A549 (cell line): ENCODE data around the gene OR10T2. TPM values are rescaled to one million over a fixed set of nuclear protein-coding genes. Genes with fewer than 3 reads are reported as not detected.

ENCODE experiments used
- ATAC-seq, 2 experiments: fragments of 200-7000 bp in 1 of 2; fragments of >200 bp in 1 of 2; cut with Nextera tagmentation in 1 of 2; cut with Tn5 transposase in 1 of 2; 3 replicates each; pipeline versions ENCODE4 v1.8.0 to v1.9.1; 2018 to 2020; ENCODE audit warnings: mild to moderate bottlenecking in 1 of 2, moderate library complexity in 1 of 2
- CTCF ChIA-PET: fragments of 300-600 bp; sonication (Branson Sonifier 250); formaldehyde crosslinking; extraction: SDS; loops from one replicate; lab custom pipeline; 2021; ENCODE audit warnings: antibody characterized with exemption, inconsistent platforms; lab: Yijun Ruan, JAX
- POLR2A ChIA-PET: fragments of 350-600 bp; formaldehyde crosslinking; extraction: SDS; loops from one replicate; lab custom pipeline; 2021; ENCODE audit warnings: antibody characterized with exemption, inconsistent platforms; lab: Yijun Ruan, JAX
- DNase-seq, 2 experiments: peaks; one replicate each; pipeline versions ENCODE4 v3.0.0 to v3.0.0-alpha.2; 2011 to 2016; ENCODE audit warnings: low read depth in 1 of 2, low spot score in 1 of 2
- FAIRE-seq: peaks from 2 replicates; lab custom pipeline; 2011; peaks lifted over from hg19 to GRCh38; lab: Jason Lieb, UNC
- H3K27ac ChIP-seq, 2 experiments: fragments of >200 bp; sonication (Bioruptor Twin); formaldehyde crosslinking; 3 replicates each; pipeline ENCODE4 v1.5.1; 2016 to 2017
- H3K4me1 ChIP-seq: fragments of >200 bp; sonication (Bioruptor Twin); formaldehyde crosslinking; 3 replicates; pipeline ENCODE4 v1.6.1; 2016
- H3K4me2 ChIP-seq: fragments of >200 bp; sonication (Bioruptor Twin); formaldehyde crosslinking; 3 replicates; pipeline ENCODE4 v1.6.1; 2016
- H3K4me3 ChIP-seq: fragments of >200 bp; sonication (Bioruptor Twin); formaldehyde crosslinking; 3 replicates; pipeline ENCODE4 v1.5.1; 2016
- H3K9me3 ChIP-seq: fragments of >200 bp; sonication (Bioruptor Twin); formaldehyde crosslinking; 3 replicates; pipeline ENCODE4 v1.6.1; 2016
- BCL3 ChIP-seq: fragments of >200 bp; sonication (Bioruptor Twin); formaldehyde crosslinking; IDR thresholded peaks from 3 replicates; pipeline ENCODE4 v1.6.1; 2016
- BHLHE40 ChIP-seq: IDR thresholded peaks from 2 replicates; pipeline ENCODE4 v1.6.1; 2012; ENCODE audit warnings: low read depth, low read length, inconsistent platforms
- CEBPB ChIP-seq, 2 experiments: fragments of >200 bp in 1 of 2; sonication (Bioruptor Twin) in 1 of 2; formaldehyde crosslinking in 1 of 2; IDR thresholded peaks; 2 replicates each; pipeline ENCODE4 v1.6.1; 2012 to 2016
- CHD2 ChIP-seq: fragments of 150-350 bp; IDR thresholded peaks from 2 replicates; pipeline ENCODE4 v1.6.1; 2014; ENCODE audit warnings: low read length; ENCODE audit not compliant: partially characterized antibody
- CHD4 ChIP-seq: fragments of 200-600 bp; sonication (generic); IDR thresholded peaks from 2 replicates; pipeline ENCODE4 v1.6.1; 2016; ENCODE audit warnings: antibody characterized with exemption, mild to moderate bottlenecking, borderline replicate concordance
- FOSL2 ChIP-seq, 2 experiments: fragments of 450-650 bp in 1 of 2; fragments of >200 bp in 1 of 2; sonication (Bioruptor Twin) in 1 of 2; formaldehyde crosslinking; IDR thresholded peaks; 2 replicates each; pipeline versions ENCODE4 v1.5.0 to v1.6.1; 2016 to 2020; ENCODE audit warnings: mild to moderate bottlenecking in 1 of 2, moderate library complexity in 1 of 2
- HMGXB4 ChIP-seq: fragments of 250-450 bp; sonication (Bioruptor Pico); IDR thresholded peaks from 2 replicates; pipeline ENCODE4 v1.5.0; 2021; ENCODE audit warnings: mild to moderate bottlenecking, moderate library complexity, borderline replicate concordance
- JUNB ChIP-seq: fragments of >200 bp; sonication (Bioruptor Twin); formaldehyde crosslinking; IDR thresholded peaks from 2 replicates; pipeline ENCODE4 v1.6.1; 2016
- MYC ChIP-seq: IDR thresholded peaks from 2 replicates; pipeline ENCODE4 v1.6.1; 2012; ENCODE audit warnings: mild to moderate bottlenecking, inconsistent platforms, low read length, improper control_type of control experiment, borderline replicate concordance
- NFE2L2 ChIP-seq: fragments of 150-350 bp; conservative IDR thresholded peaks from 2 replicates; pipeline ENCODE4 v1.6.1; 2014; ENCODE audit warnings: low read length
- POLR2AphosphoS2 ChIP-seq: conservative IDR thresholded peaks from 2 replicates; pipeline ENCODE4 v1.6.1; 2012; ENCODE audit warnings: low read length, improper control_type of control experiment, inconsistent platforms
- RCOR1 ChIP-seq: fragments of 150-350 bp; IDR thresholded peaks from 2 replicates; pipeline ENCODE4 v1.6.1; 2014; ENCODE audit warnings: antibody characterized with exemption, low read length, low read depth
- RFX5 ChIP-seq: fragments of 450-650 bp; IDR thresholded peaks from 2 replicates; pipeline ENCODE4 v1.7.1; 2014; ENCODE audit warnings: antibody characterized with exemption, mild to moderate bottlenecking, moderate library complexity
- RNF2 ChIP-seq: fragments of 200-600 bp; sonication (generic); IDR thresholded peaks from 2 replicates; pipeline ENCODE4 v1.6.1; 2016; ENCODE audit warnings: low read depth, mild to moderate bottlenecking, antibody characterized with exemption, moderate library complexity, borderline replicate concordance
- SREBF2 ChIP-seq: fragments of 450-650 bp; IDR thresholded peaks from 2 replicates; pipeline ENCODE4 v1.6.1; 2014; ENCODE audit warnings: mild to moderate bottlenecking, moderate library complexity
- TFCP2L1 ChIP-seq: fragments of 250-450 bp; sonication (Bioruptor Pico); IDR thresholded peaks from 2 replicates; pipeline ENCODE4 v1.5.0; 2021; ENCODE audit warnings: mild to moderate bottlenecking
- TP53 ChIP-seq: fragments of 250-450 bp; sonication (Bioruptor Pico); IDR thresholded peaks from 2 replicates; pipeline ENCODE4 v1.5.0; 2021; ENCODE audit warnings: mild to moderate bottlenecking, moderate library complexity
- USF2 ChIP-seq: fragments of 450-650 bp; IDR thresholded peaks from 2 replicates; pipeline ENCODE4 v1.6.1; 2014; ENCODE audit warnings: antibody characterized with exemption
- ZC3H11A ChIP-seq: fragments of 450-650 bp; IDR thresholded peaks from 2 replicates; pipeline ENCODE4 v1.6.1; 2014; ENCODE audit warnings: antibody characterized with exemption, mild to moderate bottlenecking
- ZFP36 ChIP-seq: fragments of 450-650 bp; IDR thresholded peaks from 2 replicates; pipeline ENCODE4 v1.6.1; 2014; ENCODE audit warnings: borderline replicate concordance; ENCODE audit not compliant: partially characterized antibody
- ZNF302 ChIP-seq: fragments of 250-450 bp; sonication (Bioruptor Pico); IDR thresholded peaks from 2 replicates; pipeline ENCODE4 v1.9.0; 2021; ENCODE audit warnings: inconsistent platforms, mild to moderate bottlenecking, moderate library complexity
- WGBS: methylation state at CpG from one replicate; pipeline ENCODE4 v1.1.6; 2017; ENCODE audit errors: missing lambda C conversion rate; 5-methylcytosine and 5-hydroxymethylcytosine counted together
- polyA plus RNA-seq, 4 experiments: library from polyadenylated mRNA; depleted of rRNA in 3 of 4; stranded (reverse); fragments of >200 nt; fragmentation: RNase III in 1 of 4; extraction: RNeasy Plus Mini Kit Qiagen cat#74134 plus additional on column Dnase treatment in 1 of 4; gene quantifications; 2 replicates in 3 of 4; 3 replicates in 1 of 4; pipeline ENCODE4 v1.2.3, GENCODE V29; 2011 to 2017
- TF ChIP-seq, protein P1 (sequence below): IDR thresholded peaks from 2 replicates; pipeline ENCODE4 v1.6.1; 2012

Gene OR10T2
- polyA plus RNA-seq, 2 of the 4 experiments (the other 2 are of a cell fraction), result not detected

DNA sequence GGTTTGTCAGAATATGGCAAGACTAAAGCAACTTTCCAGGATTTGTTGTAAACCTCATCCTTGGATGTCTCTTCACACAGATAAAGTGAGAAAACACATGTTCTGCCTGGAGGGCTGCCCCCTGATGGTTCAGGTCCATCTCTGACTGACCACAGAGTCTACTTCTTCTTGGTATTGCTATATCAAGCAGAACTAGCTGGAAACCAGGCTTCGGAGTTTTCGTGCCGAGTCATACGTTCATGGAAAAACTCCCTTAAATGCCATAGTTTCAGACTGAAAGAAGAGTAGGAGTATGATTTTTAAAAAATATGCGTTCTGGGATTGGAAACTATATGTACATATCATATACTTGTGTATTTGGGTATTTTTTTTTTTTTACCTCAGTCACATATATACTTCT, 5.8 kb downstream of the OR10T2 start:
- CTCF ChIA-PET, result no interaction called here
- Histone ChIP-seq H3K4me2 (no peak overlapping the region), H3K9me3 (no peaks in the 10 kb centered on the region), H3K4me1 (no peaks in the 10 kb centered on the region), H3K27ac (no peak overlapping the region), H3K4me3 (no peak overlapping the region)
- no peak for ATAC-seq
- DNase-seq, result no peak
- WGBS, result 70% methylated on average over 5 of the region's 5 CpGs
- TF ChIP-seq RNF2, result no peak
- no peak for TF ChIP-seq BHLHE40
- no peak for TF ChIP-seq CHD2
- TF ChIP-seq FOSL2 (IDR thresholded peaks at IDR 0.05), result no peak
- no peak for TF ChIP-seq FOSL2 (CRISPR knock-in tag; IDR thresholded peaks at IDR 0.05)
- TF ChIP-seq JUNB, result no peak
- TF ChIP-seq SREBF2, result no peak
- TF ChIP-seq NFE2L2, result no peak
- no peak for TF ChIP-seq BCL3
- TF ChIP-seq ZNF302 (CRISPR knock-in tag), result no peak
- TF ChIP-seq TFCP2L1, result no peak
- TF ChIP-seq TP53 (CRISPR knock-in tag), result no peak
- no peak for TF ChIP-seq USF2
- FAIRE-seq, result no peak
- POLR2A ChIA-PET, result no interaction called here

DNA sequence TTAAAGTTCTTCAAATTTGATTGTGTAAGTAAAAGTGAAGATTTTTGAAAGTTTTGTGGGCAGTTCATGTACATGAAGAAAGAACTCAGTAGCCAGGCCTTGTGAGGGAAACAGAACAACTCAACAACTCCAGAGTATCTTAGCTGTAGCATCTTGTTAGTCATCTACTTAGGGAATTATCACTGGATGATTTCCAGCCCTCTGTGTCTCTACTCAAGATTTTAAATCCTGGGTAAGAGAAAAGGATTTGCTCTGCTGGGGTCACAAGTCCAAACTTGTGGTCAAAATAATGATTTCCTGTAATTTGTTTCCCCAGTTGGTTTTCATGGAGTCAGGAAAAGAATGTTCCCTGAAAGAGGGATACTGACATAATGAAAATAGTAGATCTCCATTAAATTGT, 8.2 kb downstream of the OR10T2 start:
- FAIRE-seq, result no peak

More for the DNA sequence above, 8.2 kb downstream of the OR10T2 start:
- H3K4me1 ChIP-seq, result no peaks in the 10 kb centered on the region
- no peak overlapping the region for H3K4me3 ChIP-seq
- no peaks in the 10 kb centered on the region for H3K9me3 ChIP-seq
- TF ChIP-seq POLR2AphosphoS2 (no peak), MYC (no peak), TFCP2L1 (no peak), CHD4 (no peak), ZFP36 (no peak), HMGXB4 (CRISPR knock-in tag) (no peak), JUNB (no peak), CHD2 (no peak), ZC3H11A (no peak), RCOR1 (no peak), USF2 (no peak), RFX5 (no peak), CEBPB (IDR thresholded peaks at IDR 0.05) (no peak)
- TF ChIP-seq, protein P1, sequence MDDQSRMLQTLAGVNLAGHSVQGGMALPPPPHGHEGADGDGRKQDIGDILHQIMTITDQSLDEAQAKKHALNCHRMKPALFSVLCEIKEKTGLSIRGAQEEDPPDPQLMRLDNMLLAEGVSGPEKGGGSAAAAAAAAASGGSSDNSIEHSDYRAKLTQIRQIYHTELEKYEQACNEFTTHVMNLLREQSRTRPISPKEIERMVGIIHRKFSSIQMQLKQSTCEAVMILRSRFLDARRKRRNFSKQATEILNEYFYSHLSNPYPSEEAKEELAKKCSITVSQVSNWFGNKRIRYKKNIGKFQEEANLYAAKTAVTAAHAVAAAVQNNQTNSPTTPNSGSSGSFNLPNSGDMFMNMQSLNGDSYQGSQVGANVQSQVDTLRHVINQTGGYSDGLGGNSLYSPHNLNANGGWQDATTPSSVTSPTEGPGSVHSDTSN, result no peak
- H3K27ac ChIP-seq, result no peak overlapping the region
- POLR2A ChIA-PET, result no interaction called here
- DNase-seq, result no peak
- ATAC-seq, result no peak
- H3K4me2 ChIP-seq, result no peak overlapping the region
- CTCF ChIA-PET, result no interaction called here
